ENCODE data around the gene BORCS6. TPM values are rescaled to one million over a fixed set of nuclear protein-coding genes. Genes with fewer than 3 reads are reported as not detected.

Gene BORCS6
- total and polyA plus RNA-seq, 2 of the 13 experiments (the other 11 are each of a cell fraction or from before 2014, with no cell fraction given): 2.0 to 5.1 TPM

GRCh38 chr17:8222630-8223355 is 32.8 kb upstream of the BORCS6 start (continued):
- TF ChIP-seq ZBTB38 (CRISPR knock-in tag; IDR thresholded peaks at IDR 0.05) (peak; percentile 50; the same call in 1 of the 2 replicates), WIZ (CRISPR knock-in tag; IDR thresholded peaks at IDR 0.05) (0 out of 2 replicates have a peak, but pooled peaks have one; percentile 43), ZNF354B (CRISPR knock-in tag; IDR thresholded peaks at IDR 0.05) (no peak), SP4 (CRISPR knock-in tag; IDR thresholded peaks at IDR 0.05) (no peak), TARDBP (CRISPR knock-in tag; IDR thresholded peaks at IDR 0.05) (peak; percentile 83), ZBTB8A (CRISPR knock-in tag; IDR thresholded peaks at IDR 0.05; ENCODE audit: borderline replicate concordance, low read depth) (no peak), NR1H2 (CRISPR knock-in tag; IDR thresholded peaks at IDR 0.05; ENCODE audit: borderline replicate concordance, low read depth) (0 out of 2 replicates have a peak, but pooled peaks have one; percentile 66), ZNF512 (CRISPR knock-in tag; IDR thresholded peaks at IDR 0.05) (no peak), HOXA7 (CRISPR knock-in tag; IDR thresholded peaks at IDR 0.05) (no peak), ATF7 (IDR thresholded peaks at IDR 0.05) (no peak), ATF7 (CRISPR knock-in tag; IDR thresholded peaks at IDR 0.05) (no peak; the same call in 1 of the 2 replicates), ZNF570 (CRISPR knock-in tag; IDR thresholded peaks at IDR 0.05; ENCODE audit: borderline replicate concordance) (no peak), ZNF292 (CRISPR knock-in tag; IDR thresholded peaks at IDR 0.05; ENCODE audit: borderline replicate concordance, low read depth) (no peak), ZNF672 (CRISPR knock-in tag; IDR thresholded peaks at IDR 0.05) (no peak), AGO1 (IDR thresholded peaks at IDR 0.05; ENCODE audit: low read depth, low read length, poor library complexity, severe bottlenecking) (peak; percentile 69), REXO4 (CRISPR knock-in tag; IDR thresholded peaks at IDR 0.05; ENCODE audit: borderline replicate concordance) (no peak), DNMT3B (CRISPR knock-in tag; conservative IDR thresholded peaks at IDR 0.05) (no peak), LBX2 (CRISPR knock-in tag; IDR thresholded peaks at IDR 0.05; ENCODE audit: borderline replicate concordance) (no peak), U2AF1 (optimal IDR thresholded peaks at IDR 0.05; ENCODE audit: low read depth, low read length) (no peak), IKZF5 (CRISPR knock-in tag; IDR thresholded peaks at IDR 0.05) (no peak; the same call in 1 of the 2 replicates), ZNF883 (CRISPR knock-in tag; IDR thresholded peaks at IDR 0.05; ENCODE audit: not compliant biosample characterization) (no peak), AGO2 (optimal IDR thresholded peaks at IDR 0.05; ENCODE audit: low read depth, low read length) (no peak), MAZ (IDR thresholded peaks at IDR 0.05; ENCODE audit: borderline replicate concordance, low read depth, low read length) (no peak; the same call in 1 of the 2 replicates), MAZ (CRISPR knock-in tag; IDR thresholded peaks at IDR 0.05; ENCODE audit: low read depth) (peak; percentile 93), ATF6 (CRISPR knock-in tag; conservative IDR thresholded peaks at IDR 0.05) (no peak)

Measured in HepG2 (cell line).